ENCODE measurements around the gene HPX. TPM values are rescaled to one million over a fixed set of nuclear protein-coding genes. Genes with fewer than 3 reads are reported as not detected.

HPX gene
- total and polyA plus RNA-seq, 2 of the 13 experiments (the other 11 are each of a cell fraction or from before 2014, with no cell fraction given), result 9.2 to 57.4 TPM

DNA sequence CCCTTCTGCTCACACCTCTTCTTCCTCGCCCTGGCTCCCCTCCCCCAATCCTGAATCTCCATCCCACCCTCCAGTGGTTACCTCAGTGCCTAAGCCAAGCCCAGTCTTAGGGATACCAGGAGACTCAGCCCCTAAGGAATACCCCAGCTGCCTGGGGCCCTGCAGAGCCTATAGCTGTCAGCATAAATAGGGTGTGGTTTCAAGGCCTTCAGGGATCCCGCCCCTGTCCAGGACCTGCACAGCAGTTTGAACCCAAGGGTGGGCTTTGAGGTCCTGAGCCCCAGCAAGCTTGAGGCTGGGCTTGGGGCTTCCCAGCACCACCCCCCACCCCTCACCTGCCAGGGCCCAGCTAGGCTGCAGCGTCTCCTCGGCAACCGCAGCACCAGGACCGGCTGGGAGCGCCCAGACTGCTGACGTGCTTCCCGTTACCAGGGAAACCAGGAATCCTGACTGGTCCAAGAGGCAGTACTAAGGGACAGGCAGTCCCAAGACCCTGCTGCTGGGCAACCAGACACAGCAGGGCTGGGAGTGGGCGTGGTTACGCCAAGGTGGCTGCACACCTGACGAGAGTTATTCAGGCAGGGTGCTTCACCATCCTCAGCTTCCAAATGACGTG, 35.6 kb downstream of the HPX start (continued):
- TF ChIP-seq, protein P1, sequence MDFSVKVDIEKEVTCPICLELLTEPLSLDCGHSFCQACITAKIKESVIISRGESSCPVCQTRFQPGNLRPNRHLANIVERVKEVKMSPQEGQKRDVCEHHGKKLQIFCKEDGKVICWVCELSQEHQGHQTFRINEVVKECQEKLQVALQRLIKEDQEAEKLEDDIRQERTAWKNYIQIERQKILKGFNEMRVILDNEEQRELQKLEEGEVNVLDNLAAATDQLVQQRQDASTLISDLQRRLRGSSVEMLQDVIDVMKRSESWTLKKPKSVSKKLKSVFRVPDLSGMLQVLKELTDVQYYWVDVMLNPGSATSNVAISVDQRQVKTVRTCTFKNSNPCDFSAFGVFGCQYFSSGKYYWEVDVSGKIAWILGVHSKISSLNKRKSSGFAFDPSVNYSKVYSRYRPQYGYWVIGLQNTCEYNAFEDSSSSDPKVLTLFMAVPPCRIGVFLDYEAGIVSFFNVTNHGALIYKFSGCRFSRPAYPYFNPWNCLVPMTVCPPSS (IDR thresholded peaks at IDR 0.05), result no peak
- TF ChIP-seq ZBTB8A (CRISPR knock-in tag; IDR thresholded peaks at IDR 0.05; ENCODE audit: borderline replicate concordance, low read depth), result no peak
- TF ChIP-seq BRCA1 (CRISPR knock-in tag; IDR thresholded peaks at IDR 0.05), result no peak
- TF ChIP-seq HNF4G (IDR thresholded peaks at IDR 0.05; ENCODE audit: borderline replicate concordance, low read depth, low read length), result no peak
- no peak for TF ChIP-seq HNF4G (CRISPR knock-in tag; IDR thresholded peaks at IDR 0.05; ENCODE audit: borderline replicate concordance, low read depth)
- TF ChIP-seq ZFP36L1 (CRISPR knock-in tag; IDR thresholded peaks at IDR 0.05), result no peak

DNA sequence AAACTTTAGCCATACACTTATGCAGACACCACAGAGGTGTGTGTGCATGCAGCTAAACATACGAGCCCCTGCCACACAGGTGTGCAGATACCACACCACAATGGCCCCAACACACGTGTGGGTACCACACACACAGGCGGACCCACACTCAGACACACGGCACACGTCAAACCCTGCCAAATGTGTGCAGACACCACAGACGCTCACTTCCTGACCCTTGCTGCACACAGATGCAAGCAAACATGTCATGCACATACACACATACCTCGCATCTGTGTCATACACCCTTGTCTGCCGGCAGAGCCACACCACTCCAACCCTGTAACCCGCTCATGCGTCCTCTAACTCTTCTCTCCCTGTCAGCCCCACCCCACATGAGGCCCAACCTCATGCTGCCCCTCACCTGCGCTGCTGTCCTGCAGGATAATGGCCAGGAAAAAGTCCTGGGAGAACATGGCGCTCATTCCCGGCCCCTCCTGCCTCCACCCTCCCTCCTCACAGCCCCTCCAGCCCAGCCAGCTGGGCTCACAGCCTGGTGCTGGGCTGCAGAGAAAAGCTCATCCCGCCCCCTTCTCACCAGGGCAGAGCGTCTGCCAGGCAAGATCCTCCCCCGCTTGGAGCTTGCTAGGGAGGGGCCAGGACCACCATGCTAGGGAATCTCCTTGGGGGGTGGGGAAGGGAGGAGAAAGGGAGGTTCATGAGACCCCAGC, 36.3 kb downstream of the HPX start:
- Histone ChIP-seq H3K4me2 (ENCODE audit: low read depth, low read length) (no peak overlapping the region), H3K4me1 (ENCODE audit: insufficient read depth, low read length) (peaks cover 27% of the 10 kb centered on the region), H3K9ac (ENCODE audit: insufficient read depth, low read depth, low read length) (no peak overlapping the region), H3K4me3 (replicated peaks in 1 of 3; ENCODE audit: insufficient read depth in 1 of 3, low read depth in 2 of 3, low read length in 3 of 3) (no peak overlapping the region), H3K27me3 (ENCODE audit: control insufficient read depth in 1 of 2, insufficient read depth in 2 of 2, low read length in 2 of 2) (no peaks in the 10 kb centered on the region; a peak in 1 of 5 replicates), H4K20me1 (ENCODE audit: insufficient read depth, low read length) (no peaks in the 10 kb centered on the region), H3K27ac (ENCODE audit: extremely low read length, insufficient read depth, low read length) (no peak overlapping the region), H2AFZ (ENCODE audit: low read length) (no peak overlapping the region), H3K79me2 (ENCODE audit: insufficient read depth, low read length) (no peaks in the 10 kb centered on the region), H3K36me3 (replicated peaks in 1 of 2; ENCODE audit: control insufficient read depth in 1 of 2, insufficient read depth in 2 of 2, low read length in 2 of 2) (no peaks in the 10 kb centered on the region), H3K9me3 (ENCODE audit: low read length) (no peaks in the 10 kb centered on the region)
- 42% methylated on average over 15 of the region's 16 CpGs for WGBS (ENCODE audit: low lambda C conversion rate)
- in situ Hi-C loops (cut with HindIII; ENCODE audit: extremely low pct_ligation_motif_present, low pct_unique_long_range_greater_than_20kb) (no loop called here), intact Hi-C loops (cut with micrococcal nuclease; ENCODE audit: unreplicated experiment) (no loop called here)
- DNase-seq (ENCODE audit: low spot score) (no peak), ATAC-seq (no peak), FAIRE-seq (no peak)
- BruUV-seq (replicated peaks), result no TSS peak
- CTCF ChIA-PET (ENCODE audit: low intra/inter-chr PET ratio, low total read pairs), result no interaction called here
- POLR2A ChIA-PET, result no interaction called here
- TF ChIP-seq ZNF678 (CRISPR knock-in tag; IDR thresholded peaks at IDR 0.05) (no peak), ZNF33A (CRISPR knock-in tag; IDR thresholded peaks at IDR 0.05; ENCODE audit: borderline replicate concordance) (no peak), IRF2 (CRISPR knock-in tag; IDR thresholded peaks at IDR 0.05) (no peak), MED8 (CRISPR knock-in tag; IDR thresholded peaks at IDR 0.05; ENCODE audit: insufficient replicate concordance) (no peak), MXI1 (IDR thresholded peaks at IDR 0.05; ENCODE audit: borderline replicate concordance, low read depth, low read length) (no peak), ZNF841 (CRISPR knock-in tag; IDR thresholded peaks at IDR 0.05; ENCODE audit: borderline replicate concordance) (no peak)
- TF ChIP-seq, protein P2, sequence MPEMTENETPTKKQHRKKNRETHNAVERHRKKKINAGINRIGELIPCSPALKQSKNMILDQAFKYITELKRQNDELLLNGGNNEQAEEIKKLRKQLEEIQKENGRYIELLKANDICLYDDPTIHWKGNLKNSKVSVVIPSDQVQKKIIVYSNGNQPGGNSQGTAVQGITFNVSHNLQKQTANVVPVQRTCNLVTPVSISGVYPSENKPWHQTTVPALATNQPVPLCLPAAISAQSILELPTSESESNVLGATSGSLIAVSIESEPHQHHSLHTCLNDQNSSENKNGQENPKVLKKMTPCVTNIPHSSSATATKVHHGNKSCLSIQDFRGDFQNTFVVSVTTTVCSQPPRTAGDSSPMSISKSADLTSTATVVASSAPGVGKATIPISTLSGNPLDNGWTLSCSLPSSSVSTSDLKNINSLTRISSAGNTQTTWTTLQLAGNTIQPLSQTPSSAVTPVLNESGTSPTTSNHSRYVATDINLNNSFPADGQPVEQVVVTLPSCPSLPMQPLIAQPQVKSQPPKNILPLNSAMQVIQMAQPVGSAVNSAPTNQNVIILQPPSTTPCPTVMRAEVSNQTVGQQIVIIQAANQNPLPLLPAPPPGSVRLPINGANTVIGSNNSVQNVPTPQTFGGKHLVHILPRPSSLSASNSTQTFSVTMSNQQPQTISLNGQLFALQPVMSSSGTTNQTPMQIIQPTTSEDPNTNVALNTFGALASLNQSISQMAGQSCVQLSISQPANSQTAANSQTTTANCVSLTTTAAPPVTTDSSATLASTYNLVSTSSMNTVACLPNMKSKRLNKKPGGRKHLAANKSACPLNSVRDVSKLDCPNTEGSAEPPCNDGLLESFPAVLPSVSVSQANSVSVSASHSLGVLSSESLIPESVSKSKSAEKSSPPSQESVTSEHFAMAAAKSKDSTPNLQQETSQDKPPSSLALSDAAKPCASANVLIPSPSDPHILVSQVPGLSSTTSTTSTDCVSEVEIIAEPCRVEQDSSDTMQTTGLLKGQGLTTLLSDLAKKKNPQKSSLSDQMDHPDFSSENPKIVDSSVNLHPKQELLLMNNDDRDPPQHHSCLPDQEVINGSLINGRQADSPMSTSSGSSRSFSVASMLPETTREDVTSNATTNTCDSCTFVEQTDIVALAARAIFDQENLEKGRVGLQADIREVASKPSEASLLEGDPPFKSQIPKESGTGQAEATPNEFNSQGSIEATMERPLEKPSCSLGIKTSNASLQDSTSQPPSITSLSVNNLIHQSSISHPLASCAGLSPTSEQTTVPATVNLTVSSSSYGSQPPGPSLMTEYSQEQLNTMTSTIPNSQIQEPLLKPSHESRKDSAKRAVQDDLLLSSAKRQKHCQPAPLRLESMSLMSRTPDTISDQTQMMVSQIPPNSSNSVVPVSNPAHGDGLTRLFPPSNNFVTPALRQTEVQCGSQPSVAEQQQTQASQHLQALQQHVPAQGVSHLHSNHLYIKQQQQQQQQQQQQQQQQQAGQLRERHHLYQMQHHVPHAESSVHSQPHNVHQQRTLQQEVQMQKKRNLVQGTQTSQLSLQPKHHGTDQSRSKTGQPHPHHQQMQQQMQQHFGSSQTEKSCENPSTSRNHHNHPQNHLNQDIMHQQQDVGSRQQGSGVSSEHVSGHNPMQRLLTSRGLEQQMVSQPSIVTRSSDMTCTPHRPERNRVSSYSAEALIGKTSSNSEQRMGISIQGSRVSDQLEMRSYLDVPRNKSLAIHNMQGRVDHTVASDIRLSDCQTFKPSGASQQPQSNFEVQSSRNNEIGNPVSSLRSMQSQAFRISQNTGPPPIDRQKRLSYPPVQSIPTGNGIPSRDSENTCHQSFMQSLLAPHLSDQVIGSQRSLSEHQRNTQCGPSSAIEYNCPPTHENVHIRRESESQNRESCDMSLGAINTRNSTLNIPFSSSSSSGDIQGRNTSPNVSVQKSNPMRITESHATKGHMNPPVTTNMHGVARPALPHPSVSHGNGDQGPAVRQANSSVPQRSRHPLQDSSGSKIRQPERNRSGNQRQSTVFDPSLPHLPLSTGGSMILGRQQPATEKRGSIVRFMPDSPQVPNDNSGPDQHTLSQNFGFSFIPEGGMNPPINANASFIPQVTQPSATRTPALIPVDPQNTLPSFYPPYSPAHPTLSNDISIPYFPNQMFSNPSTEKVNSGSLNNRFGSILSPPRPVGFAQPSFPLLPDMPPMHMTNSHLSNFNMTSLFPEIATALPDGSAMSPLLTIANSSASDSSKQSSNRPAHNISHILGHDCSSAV (CRISPR knock-in tag; IDR thresholded peaks at IDR 0.05; ENCODE audit: borderline replicate concordance), result no peak

All from HepG2 (cell line).